ENCODE data around the gene PTMS. TPM values are rescaled to one million over a fixed set of nuclear protein-coding genes. Genes with fewer than 3 reads are reported as not detected.
A peak's percentile ranks its signal among the peaks of the same experiment; 100 is the strongest.

The PTMS gene
- total and polyA plus RNA-seq, 9 of the 15 experiments (the other 6 are each of a cell fraction or from before 2014, with no cell fraction given), result 5.1 to 287 (median 78.5) TPM

GRCh38 chr12:6752921-6753771 is 13.0 kb upstream of the PTMS start, which contains the start of gene MLF2 (continued):
- TF ChIP-seq RFX1 (IDR thresholded peaks at IDR 0.05) (no peak), HDGF (IDR thresholded peaks at IDR 0.05) (no peak), ETS1 (conservative IDR thresholded peaks at IDR 0.05; ENCODE audit: control insufficient read depth, low read depth, low read length) (peak; percentile 57; the same call in 1 of the 2 replicates), PHF20 (IDR thresholded peaks at IDR 0.05; ENCODE audit: partially characterized antibody) (peak; percentile 68), ATF1 (CRISPR knock-in tag; IDR thresholded peaks at IDR 0.05) (no peak; the same call in 1 of the 2 replicates), ATF1 (tag; IDR thresholded peaks at IDR 0.05) (peak; percentile 97), CCAR2 (IDR thresholded peaks at IDR 0.05; ENCODE audit: low read depth, low read length) (no peak), RNF2 (IDR thresholded peaks at IDR 0.05) (no peak), SIN3B (IDR thresholded peaks at IDR 0.05; ENCODE audit: low read depth) (0 out of 2 replicates have a peak, but pooled peaks have one; percentile 12), KDM1A (IDR thresholded peaks at IDR 0.05) (no peak), FOSL1 (tag; conservative IDR thresholded peaks at IDR 0.05) (peak; percentile 25; the same call in 1 of the 2 replicates), CCNT2 (IDR thresholded peaks at IDR 0.05; ENCODE audit: borderline replicate concordance, extremely low read depth, insufficient read length, low read depth, low read length) (peak; percentile 29), SMAD4 (CRISPR knock-in tag; conservative IDR thresholded peaks at IDR 0.05) (no peak), KDM4B (IDR thresholded peaks at IDR 0.05; ENCODE audit: borderline replicate concordance in 2 of 2, low read depth in 1 of 2) (0 out of 4 replicates have a peak, but pooled peaks of 1 of the 2 experiments have one; percentile 5), NKRF (IDR thresholded peaks at IDR 0.05; ENCODE audit: borderline replicate concordance) (no peak), IRF2 (CRISPR knock-in tag; IDR thresholded peaks at IDR 0.05) (no peak), POLR2A (conservative IDR thresholded peaks at IDR 0.05) (peak; percentile 90)
- TF ChIP-seq, protein P1, sequence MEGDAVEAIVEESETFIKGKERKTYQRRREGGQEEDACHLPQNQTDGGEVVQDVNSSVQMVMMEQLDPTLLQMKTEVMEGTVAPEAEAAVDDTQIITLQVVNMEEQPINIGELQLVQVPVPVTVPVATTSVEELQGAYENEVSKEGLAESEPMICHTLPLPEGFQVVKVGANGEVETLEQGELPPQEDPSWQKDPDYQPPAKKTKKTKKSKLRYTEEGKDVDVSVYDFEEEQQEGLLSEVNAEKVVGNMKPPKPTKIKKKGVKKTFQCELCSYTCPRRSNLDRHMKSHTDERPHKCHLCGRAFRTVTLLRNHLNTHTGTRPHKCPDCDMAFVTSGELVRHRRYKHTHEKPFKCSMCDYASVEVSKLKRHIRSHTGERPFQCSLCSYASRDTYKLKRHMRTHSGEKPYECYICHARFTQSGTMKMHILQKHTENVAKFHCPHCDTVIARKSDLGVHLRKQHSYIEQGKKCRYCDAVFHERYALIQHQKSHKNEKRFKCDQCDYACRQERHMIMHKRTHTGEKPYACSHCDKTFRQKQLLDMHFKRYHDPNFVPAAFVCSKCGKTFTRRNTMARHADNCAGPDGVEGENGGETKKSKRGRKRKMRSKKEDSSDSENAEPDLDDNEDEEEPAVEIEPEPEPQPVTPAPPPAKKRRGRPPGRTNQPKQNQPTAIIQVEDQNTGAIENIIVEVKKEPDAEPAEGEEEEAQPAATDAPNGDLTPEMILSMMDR (IDR thresholded peaks at IDR 0.05 in 2 of 3, conservative IDR thresholded peaks at IDR 0.05 in 1 of 3; ENCODE audit: insufficient read depth in 2 of 3, low read depth in 1 of 3, low read length in 3 of 3), result peak in 1 of 3 experiments; percentile 93; a peak in 3 of 6 replicates

Measured in K562 (cell line).